HG03196 (cell line): ENCODE data around the gene KCNE3.
A peak's percentile ranks its signal among the peaks of the same experiment; 100 is the strongest.

ENCODE experiments used
- ATAC-seq: cut with Tn5 transposase; IDR thresholded peaks from one replicate; pipeline ENCODE4 v1.9.1; 2021; ENCODE audit not compliant: unreplicated experiment

The KCNE3 gene

GRCh38 chr11:74466916-74467885, at the start of gene KCNE3:
Gene KCNE3 (minus strand): TSS chr11:74467549. CDS start chr11:74457563, 9,986 bp downstream.
- ATAC-seq = no peak

GRCh38 chr11:74507582-74507981, 40.2 kb upstream of the KCNE3 start:
- no peak for ATAC-seq

DNA sequence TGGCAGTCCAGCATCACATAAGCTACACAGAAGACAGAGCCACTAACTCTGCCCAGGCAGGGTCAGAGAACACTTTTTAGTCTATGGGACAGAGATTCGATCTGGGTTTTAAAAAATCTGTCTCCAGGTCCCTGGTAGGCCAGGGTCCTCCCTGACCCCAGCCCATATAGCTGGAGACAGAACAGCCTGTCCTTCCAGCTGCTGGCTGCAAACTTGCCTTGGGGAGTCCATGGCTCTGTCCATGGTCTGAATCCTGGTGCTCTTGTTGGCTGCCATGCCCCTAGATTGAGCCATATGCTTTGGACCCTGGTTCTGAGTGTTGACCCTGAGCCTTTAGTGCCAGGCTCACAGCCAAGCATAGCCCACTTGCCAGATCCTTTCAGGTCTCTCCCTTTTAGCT, 39.5 kb upstream of the KCNE3 start:
- ATAC-seq = no peak

GRCh38 chr11:74505911-74506310, 38.6 kb upstream of the KCNE3 start:
- no peak for ATAC-seq

GRCh38 chr11:74504100-74504691, 36.8 kb upstream of the KCNE3 start:
- ATAC-seq = no peak

GRCh38 chr11:74494916-74495315, 27.6 kb upstream of the KCNE3 start:
- no peak for ATAC-seq

DNA sequence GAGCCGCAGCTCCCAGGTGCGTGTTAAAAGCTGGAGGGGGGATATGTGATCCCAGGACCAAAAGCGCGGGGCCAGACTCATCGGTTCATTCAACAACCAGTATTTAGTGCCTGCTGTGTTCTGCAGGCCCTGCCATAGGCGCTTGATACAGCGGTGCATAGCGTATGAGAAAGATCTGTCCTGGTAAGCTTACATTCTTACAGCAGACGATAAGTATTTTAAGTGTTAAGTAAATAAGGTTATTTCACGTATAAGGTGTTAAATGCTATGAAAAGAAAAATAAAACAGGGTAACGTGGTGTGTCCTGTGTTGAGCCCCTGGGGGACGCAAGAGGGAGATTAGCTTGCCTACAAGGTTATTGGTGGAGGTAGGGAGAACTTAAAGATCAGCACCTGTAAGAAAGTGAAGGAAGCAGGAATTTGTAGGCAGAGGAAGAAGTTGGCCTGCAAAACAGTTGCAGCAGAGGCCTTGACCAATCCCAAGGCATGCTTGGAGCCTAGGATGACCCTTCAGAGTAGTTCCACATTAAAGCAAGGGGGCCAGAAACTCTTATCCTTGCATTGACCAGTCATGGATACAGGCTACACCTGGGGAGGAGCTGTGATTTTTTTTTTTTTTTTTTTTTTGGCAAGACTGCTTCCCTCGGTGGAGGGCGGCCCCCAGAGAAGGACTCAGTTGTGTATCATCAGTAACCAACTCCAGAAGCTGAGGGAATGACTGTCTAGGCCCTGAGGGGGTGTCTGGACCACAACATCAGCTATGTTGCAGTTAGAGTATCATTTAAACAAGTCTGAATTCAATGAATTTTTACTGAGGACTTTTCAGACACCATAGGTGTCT, 26.7 kb upstream of the KCNE3 start:
- no peak for ATAC-seq

GRCh38 chr11:74492974-74493790, 25.8 kb upstream of the KCNE3 start, which contains the start of gene LIPT2:
Gene LIPT2 (minus strand): TSS chr11:74493724. CDS start chr11:74493703, 21 bp downstream.
- ATAC-seq = peak; percentile 97

GRCh38 chr11:74492084-74492483, 24.7 kb upstream of the KCNE3 start:
- no peak for ATAC-seq

DNA sequence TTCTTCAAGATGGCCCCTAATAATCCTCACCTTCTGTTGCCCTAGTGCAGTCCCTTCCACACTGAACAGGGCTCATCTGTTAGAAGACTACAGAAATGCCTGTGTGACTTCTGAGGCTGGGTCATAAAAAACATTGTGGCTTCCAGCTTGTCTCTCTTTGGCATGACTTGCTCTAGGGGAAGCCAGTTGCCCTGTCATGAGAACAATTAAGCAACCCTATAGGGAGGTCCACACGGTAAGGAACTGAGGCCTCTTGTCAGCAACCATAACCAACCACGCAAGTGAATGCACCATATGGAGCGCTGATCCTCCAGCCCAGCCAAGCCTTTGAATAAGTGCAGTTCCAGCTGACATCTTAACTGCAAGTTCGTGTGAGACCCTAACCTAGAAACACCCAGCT, 23.6 kb upstream of the KCNE3 start:
- ATAC-seq = no peak

- no peak for ATAC-seq
Measured at GRCh38 chr11:74487875-74488274, 20.5 kb upstream of the KCNE3 start.

GRCh38 chr11:74485868-74486267, 18.5 kb upstream of the KCNE3 start:
- ATAC-seq = no peak

DNA sequence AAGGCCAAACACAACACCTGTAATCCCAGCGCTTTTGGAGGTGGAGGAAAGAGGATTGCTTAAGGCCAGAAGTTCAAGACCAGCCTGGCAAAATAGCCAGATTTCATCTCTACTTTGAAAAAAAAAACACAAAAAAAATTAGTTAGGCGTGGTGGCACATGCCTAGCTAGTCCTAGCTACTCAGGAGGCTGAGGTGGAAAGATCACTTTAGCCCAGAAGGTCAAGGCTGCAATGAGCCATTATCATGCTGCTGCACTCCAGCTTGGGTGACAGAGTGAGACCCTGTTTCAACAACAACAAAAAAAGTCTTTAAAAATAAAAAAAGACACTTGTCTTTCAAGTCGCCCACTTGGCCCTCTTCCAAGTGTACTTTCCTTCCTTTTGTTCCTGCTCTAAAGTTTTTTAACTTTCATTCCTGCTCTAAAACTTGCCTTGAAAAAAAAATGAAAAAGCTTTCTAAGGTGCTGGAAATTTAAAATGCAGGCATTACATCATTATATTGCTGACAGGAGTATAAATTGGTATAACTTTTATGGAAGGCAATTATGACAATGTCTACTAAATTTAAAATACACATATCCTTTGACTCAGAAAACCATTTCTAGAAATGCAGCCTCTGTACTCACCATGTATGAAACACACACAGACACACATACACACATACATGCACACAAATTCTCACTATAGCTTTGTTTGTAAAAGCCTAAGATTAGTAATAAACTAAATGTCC, 13.5 kb upstream of the KCNE3 start:
- ATAC-seq = no peak

DNA sequence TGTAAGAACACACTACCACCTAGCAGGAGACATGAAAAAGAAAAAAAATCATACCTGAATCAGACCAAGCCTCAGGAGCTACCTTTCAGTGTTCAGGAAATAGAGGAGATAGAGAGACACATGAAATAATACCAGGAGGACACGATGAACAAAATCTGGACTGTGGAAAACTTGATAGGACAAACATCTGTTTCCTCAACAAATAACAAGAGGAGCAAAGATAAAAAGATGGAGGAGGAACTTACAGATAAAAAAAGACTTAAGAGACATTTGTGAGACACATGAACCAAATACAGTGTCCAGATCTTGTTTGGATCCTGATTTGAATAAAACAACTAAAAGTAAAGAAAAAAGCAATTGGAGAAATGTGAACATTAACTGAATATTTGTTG, 12.4 kb upstream of the KCNE3 start:
- ATAC-seq = no peak

DNA sequence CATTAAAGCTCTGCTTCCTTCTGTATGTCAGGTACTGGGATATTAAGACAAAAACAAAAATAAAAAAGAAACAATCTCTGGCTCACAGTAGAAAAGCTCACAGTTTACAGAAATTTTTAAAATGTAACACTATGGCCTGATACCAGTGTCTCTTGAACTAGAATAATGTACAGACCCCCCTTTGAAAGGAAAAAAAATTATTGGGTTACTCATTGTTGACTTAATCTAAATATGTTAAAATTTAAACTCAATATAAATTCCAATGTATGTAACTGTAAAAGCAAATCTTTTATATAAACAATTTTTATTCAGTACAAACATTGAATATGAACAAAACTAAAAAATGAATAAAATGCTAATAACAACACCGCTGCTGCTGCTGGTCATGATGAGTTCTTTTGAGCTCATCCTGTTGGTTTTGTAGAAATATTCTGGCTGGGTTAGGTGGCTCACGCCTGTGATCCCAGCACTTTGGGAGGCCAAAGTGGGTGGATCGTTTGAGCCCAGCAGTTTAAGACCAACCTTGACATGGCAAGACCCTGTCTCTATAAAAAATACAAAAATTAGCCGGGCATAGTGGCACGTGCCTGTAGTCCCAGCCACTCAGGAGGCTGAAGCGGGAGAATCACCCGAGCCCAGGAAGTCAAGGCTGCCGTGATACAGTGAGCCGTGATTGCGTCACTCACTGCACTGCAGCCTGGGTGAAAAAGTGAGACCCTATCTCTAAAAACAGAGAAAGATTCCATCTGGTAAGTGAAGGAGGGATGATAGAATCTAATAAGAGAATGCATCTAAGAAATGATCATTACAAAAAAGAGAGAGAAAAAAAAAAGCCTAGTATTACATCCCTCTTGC, 11.8 kb upstream of the KCNE3 start:
- ATAC-seq = no peak

DNA sequence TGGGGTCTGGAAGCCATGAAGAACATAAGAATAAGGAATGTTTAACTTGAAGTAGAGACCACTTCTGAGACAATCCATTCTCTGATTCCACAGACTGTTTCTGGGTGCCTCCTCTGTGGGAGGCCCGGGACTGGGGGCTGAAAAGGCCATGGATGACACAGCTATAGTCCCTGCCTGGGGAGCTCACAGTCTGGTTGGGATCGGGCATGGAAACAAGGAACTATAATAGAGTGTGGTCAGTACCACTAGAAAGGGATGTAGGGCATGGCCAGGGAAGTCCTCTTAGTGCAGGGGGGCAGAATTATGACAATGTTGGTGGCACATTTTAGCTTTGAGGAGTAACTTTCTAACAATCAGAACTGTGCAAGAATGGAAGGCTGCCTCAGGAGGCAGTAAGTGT, 9.2 kb upstream of the KCNE3 start:
- ATAC-seq = no peak

- no peak for ATAC-seq
Measured at GRCh38 chr11:74474316-74474715, 7.0 kb upstream of the KCNE3 start.

DNA sequence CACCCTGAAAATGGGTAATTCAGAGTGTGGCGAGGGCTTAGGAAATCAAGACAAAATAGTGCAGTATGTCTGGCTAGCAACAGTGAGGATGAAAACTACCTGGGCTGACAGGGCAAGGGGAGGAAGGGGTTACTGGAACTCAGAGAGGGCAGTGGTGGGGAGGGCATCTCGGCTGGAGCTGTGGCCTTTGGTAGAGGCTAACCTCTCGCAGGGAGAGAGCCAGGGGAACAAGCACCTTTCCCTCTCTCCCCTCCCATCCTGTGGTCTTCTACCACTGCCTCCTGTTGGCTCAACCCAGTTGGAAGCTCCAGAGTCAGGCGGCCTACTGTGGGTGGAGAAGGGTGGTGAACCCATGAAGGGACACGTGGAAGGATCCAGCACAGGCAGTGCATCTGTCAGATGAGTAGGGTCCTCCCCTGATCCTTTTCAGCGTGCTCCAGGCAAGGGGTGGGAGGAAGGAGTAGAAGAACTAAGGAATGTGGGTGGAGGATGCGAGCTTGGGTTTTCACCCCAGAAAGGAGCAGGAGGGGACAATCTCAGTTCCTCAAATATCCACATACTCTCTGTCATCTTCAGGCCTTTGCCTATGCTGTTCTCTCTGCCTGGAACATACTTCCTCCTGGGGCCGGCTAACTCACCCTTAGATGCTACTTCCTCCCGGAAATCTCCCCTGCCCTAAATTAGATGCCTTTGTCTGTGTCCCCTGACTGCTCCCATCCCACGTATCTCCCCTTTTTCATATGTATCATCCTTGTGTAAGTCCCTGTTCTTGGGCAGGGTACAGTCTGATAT, 6.2 kb upstream of the KCNE3 start:
- no peak for ATAC-seq
